Endodermal cell (in vitro differentiated cells): ENCODE data around the gene GTF2A1. TPM values are rescaled to one million over a fixed set of nuclear protein-coding genes. Genes with fewer than 3 reads are reported as not detected.

Experiments used
- DNase-seq: peaks from one replicate; pipeline ENCODE4 v3.0.0-alpha.2; 2017
- H3K27ac ChIP-seq: 2 replicates; pipeline ENCODE4 v1.5.1; 2013; ENCODE audit warnings: mild to moderate bottlenecking, low read depth, low read length, moderate library complexity
- H3K27me3 ChIP-seq: 2 replicates; pipeline ENCODE4 v1.6.1; 2013; ENCODE audit warnings: mild to moderate bottlenecking, low read length, moderate library complexity; ENCODE audit not compliant: insufficient read depth, control insufficient read depth, poor library complexity, severe bottlenecking
- H3K36me3 ChIP-seq: 2 replicates; pipeline ENCODE4 v1.7.0; 2013; ENCODE audit warnings: mild to moderate bottlenecking, low read length, moderate library complexity; ENCODE audit not compliant: control insufficient read depth, insufficient read depth
- H3K4me1 ChIP-seq: one replicate; pipeline ENCODE4 v1.7.0; 2013; ENCODE audit warnings: low read length; ENCODE audit not compliant: control insufficient read depth, insufficient read depth
- H3K4me3 ChIP-seq: 2 replicates; pipeline ENCODE4 v1.5.1; 2013; ENCODE audit warnings: mild to moderate bottlenecking, low read length, moderate library complexity
- H3K9ac ChIP-seq: 2 replicates; pipeline ENCODE4 v1.6.1; 2013; ENCODE audit warnings: mild to moderate bottlenecking, low read length, moderate library complexity; ENCODE audit not compliant: poor library complexity, severe bottlenecking; ENCODE audit errors: extremely low read depth
- H3K9me3 ChIP-seq: 2 replicates; pipeline ENCODE4 v1.6.1; 2013; ENCODE audit warnings: mild to moderate bottlenecking, low read length, moderate library complexity; ENCODE audit not compliant: control insufficient read depth
- H3K27ac Mint-ChIP-seq: 2 replicates; pipeline ENCODE4 v1.8.0; 2020; ENCODE audit warnings: mixed read lengths
- H3K27me3 Mint-ChIP-seq: 2 replicates; pipeline ENCODE4 v1.8.0; 2021; ENCODE audit warnings: mild to moderate bottlenecking, mixed read lengths; ENCODE audit not compliant: insufficient read depth
- H3K36me3 Mint-ChIP-seq: 2 replicates; pipeline ENCODE4 v1.8.0; 2020; ENCODE audit warnings: low read depth, mixed read lengths
- H3K4me1 Mint-ChIP-seq: 2 replicates; pipeline ENCODE4 v1.8.0; 2020; ENCODE audit warnings: mixed read lengths
- H3K4me3 Mint-ChIP-seq: 2 replicates; pipeline ENCODE4 v1.8.0; 2020; ENCODE audit warnings: mild to moderate bottlenecking, moderate library complexity, mixed read lengths
- H3K9me3 Mint-ChIP-seq: 2 replicates; pipeline ENCODE4 v1.8.0; 2020; ENCODE audit warnings: mild to moderate bottlenecking, mixed read lengths
- CTCF ChIP-seq: fragments of 200-600 bp; sonication (generic); conservative IDR thresholded peaks from 2 replicates; pipeline ENCODE4 v1.5.0; 2021; ENCODE audit warnings: antibody characterized with exemption, mild to moderate bottlenecking
- WGBS, 2 experiments: methylation state at CpG; one replicate each; pipeline versions ENCODE4 v1.1.5 to v1.1.7; 2013; ENCODE audit warnings: missing lambda C conversion rate in 2 of 2, mixed read lengths in 1 of 2; ENCODE audit not compliant: insufficient coverage in 1 of 2, insufficient read length in 1 of 2; 5-methylcytosine and 5-hydroxymethylcytosine counted together
- total RNA-seq, 2 donors: library from RNA; stranded (reverse); fragmentation: NEBNext Ultra II Directional in 1 of 2; extraction: Animal tissue kit (Norgen Biotek cat#: 25700) in 1 of 2; gene quantifications; 2 replicates in 1 of 2; 3 replicates in 1 of 2; pipeline ENCODE4 v1.2.1, GENCODE V29; 2021

The GTF2A1 gene
- total RNA-seq, 2 donors from 2014 or later = 34.3 to 34.4 TPM

GRCh38 chr14:81205639-81206038 lies 15.1 kb downstream of the GTF2A1 start:
- Mint-ChIP-seq H3K36me3 (peaks cover 70% of the 10 kb centered on the region), H3K27ac (no peak overlapping the region), H3K9me3 (no peaks in the 10 kb centered on the region), H3K27me3 (no peaks in the 10 kb centered on the region), H3K4me3 (no peak overlapping the region), H3K4me1 (peaks cover 11% of the 10 kb centered on the region)
- 100% methylated on average over 3 of the region's 4 CpGs; no CpG with 5 or more reads in 1 of the 2 experiments for WGBS, 2 experiments
- no peaks in the 10 kb centered on the region for H3K27me3 ChIP-seq
- H3K4me3 ChIP-seq = no peak overlapping the region
- H3K9ac ChIP-seq = no peak overlapping the region
- no peaks in the 10 kb centered on the region for H3K4me1 ChIP-seq
- H3K27ac ChIP-seq = no peak overlapping the region
- TF ChIP-seq CTCF = no peak
- peaks cover 78% of the 10 kb centered on the region for H3K36me3 ChIP-seq
- no peaks in the 10 kb centered on the region for H3K9me3 ChIP-seq
- DNase-seq = no peak

GRCh38 chr14:81200054-81200453 lies 20.7 kb downstream of the GTF2A1 start:
- Mint-ChIP-seq H3K27ac (no peak overlapping the region), H3K9me3 (no peaks in the 10 kb centered on the region), H3K4me3 (no peak overlapping the region), H3K4me1 (peaks cover under 1% of the 10 kb centered on the region), H3K27me3 (no peaks in the 10 kb centered on the region), H3K36me3 (peaks cover 65% of the 10 kb centered on the region)
- H3K4me3 ChIP-seq = no peak overlapping the region
- peaks cover 91% of the 10 kb centered on the region for H3K36me3 ChIP-seq
- no peak for TF ChIP-seq CTCF
- 90 to 100% methylated on average over 2 to 6 of the region's 6 CpGs for WGBS, 2 experiments
- H3K9me3 ChIP-seq = no peaks in the 10 kb centered on the region
- DNase-seq = no peak
- no peaks in the 10 kb centered on the region for H3K4me1 ChIP-seq
- H3K27ac ChIP-seq = no peak overlapping the region
- no peaks in the 10 kb centered on the region for H3K27me3 ChIP-seq
- no peak overlapping the region for H3K9ac ChIP-seq

GRCh38 chr14:81199084-81199483 lies 21.7 kb downstream of the GTF2A1 start:
- Mint-ChIP-seq H3K4me1 (peaks cover 9% of the 10 kb centered on the region), H3K9me3 (no peaks in the 10 kb centered on the region), H3K36me3 (peaks cover 71% of the 10 kb centered on the region), H3K27me3 (no peaks in the 10 kb centered on the region), H3K27ac (no peak overlapping the region), H3K4me3 (no peak overlapping the region)
- Histone ChIP-seq H3K4me1 (no peaks in the 10 kb centered on the region), H3K9me3 (no peaks in the 10 kb centered on the region), H3K4me3 (no peak overlapping the region), H3K27ac (no peak overlapping the region), H3K27me3 (no peaks in the 10 kb centered on the region), H3K9ac (no peak overlapping the region), H3K36me3 (peaks cover 91% of the 10 kb centered on the region)
- WGBS, 2 experiments = 91 to 97% methylated on average over 3 of the region's 3 CpGs
- no peak for DNase-seq
- no peak for TF ChIP-seq CTCF
